ENCODE data around the gene FAHD2B. TPM values are rescaled to one million over a fixed set of nuclear protein-coding genes. Genes with fewer than 3 reads are reported as not detected.
"Not testable (repeated sequence)": the region's sequence is repeated elsewhere in the genome, so short reads cannot be mapped to it uniquely, and the experiment has no call there.

FAHD2B gene
- polyA plus RNA-seq, 1 experiment: 3.4 TPM

GRCh38 chr2:97045895-97046499, 48.7 kb downstream of the FAHD2B start:
- POLR2A ChIA-PET; H3K4me3 ChIP-seq (ENCODE audit: low read depth, low read length); H3K9me3 ChIP-seq (ENCODE audit: control insufficient read depth, insufficient read depth, low read length); DNase-seq (ENCODE audit: low read depth, low spot score); CTCF ChIA-PET; H3K27ac ChIP-seq (ENCODE audit: low read depth, low read length): not testable (repeated sequence)
- peaks cover 10% of the 10 kb centered on the region for H3K27me3 ChIP-seq (ENCODE audit: control insufficient read depth, insufficient read depth, low read length)

Small RNA genes within 50 kb of the gene (small RNA-seq; reads per million reads assigned to genes)
- gene AC018892.1 (ENCODE audit: insufficient read length, low read depth) (not detected), gene IGKV1OR2-3 (ENCODE audit: insufficient read length, low read depth) (not detected), gene IGKV2OR2-2 (ENCODE audit: insufficient read length, low read depth) (not detected), gene RN7SL313P (ENCODE audit: insufficient read length, low read depth) (not detected)

Other genes starting within 250 kb of the FAHD2B start
- gene ANKRD39, start 236.9 kb downstream of the FAHD2B start, polyA plus RNA-seq (2011; rRNA removed): 3.8 and 6.7 TPM in 2 replicates
- gene SEMA4C, start 224.8 kb downstream of the FAHD2B start, polyA plus RNA-seq (2011; rRNA removed): 16.8 and 21.4 TPM in 2 replicates
- gene FAM178B, start 108.3 kb downstream of the FAHD2B start, polyA plus RNA-seq (2011; rRNA removed): not detected in 2 replicates
- 4.5 and 5.5 TPM in 2 replicates for gene ANKRD36, start 18.3 kb upstream of the FAHD2B start, polyA plus RNA-seq (2011; rRNA removed)